NT2/D1 (cell line): ENCODE measurements around the gene CCDC124.

Experiments used
- SUZ12 ChIP-seq: IDR thresholded peaks from 2 replicates; pipeline ENCODE4 v1.6.1; 2011; ENCODE audit not compliant: insufficient read length, insufficient read depth; ENCODE audit errors: extremely low read depth
- YY1 ChIP-seq: IDR thresholded peaks from 2 replicates; pipeline ENCODE4 v1.6.1; 2011; ENCODE audit not compliant: insufficient read length, insufficient read depth
- ZNF274 ChIP-seq: IDR thresholded peaks from 2 replicates; pipeline ENCODE4 v1.6.1; 2011; ENCODE audit warnings: mild to moderate bottlenecking, low read depth, low read length

DNA sequence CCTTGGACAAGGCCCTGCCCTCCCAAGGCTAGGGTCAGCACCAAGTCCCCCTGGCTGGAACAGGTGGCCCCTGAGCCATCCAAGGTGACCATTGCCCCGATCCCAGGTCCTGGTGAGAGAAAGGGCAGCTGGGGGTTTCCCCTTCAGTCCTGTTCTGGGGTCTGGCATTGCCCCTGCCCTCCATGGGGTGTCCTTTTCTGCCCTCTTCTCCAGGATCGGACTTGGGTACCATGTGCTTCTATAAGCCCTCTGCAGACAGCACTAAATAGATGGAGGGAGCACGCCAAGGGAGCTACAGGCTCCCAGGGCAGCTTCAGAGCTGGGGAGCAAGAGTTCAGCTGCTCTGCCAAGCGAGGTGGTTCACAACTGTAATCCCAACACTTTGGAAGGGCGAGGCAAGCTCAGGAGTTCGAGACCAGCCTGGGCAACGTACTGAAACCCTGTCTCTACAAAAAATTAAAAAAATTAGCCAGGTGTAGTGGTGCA lies 20.5 kb downstream of the CCDC124 start:
- TF ChIP-seq ZNF274, result no peak
- no peak for TF ChIP-seq YY1
- TF ChIP-seq SUZ12, result no peak
